Measurements from ENCODE around the gene WRAP73. TPM values are rescaled to one million over a fixed set of nuclear protein-coding genes. Genes with fewer than 3 reads are reported as not detected.

WRAP73 gene
- polyA plus RNA-seq, 3 donors: 26.1 to 64.9 (median 33.2) TPM

DNA sequence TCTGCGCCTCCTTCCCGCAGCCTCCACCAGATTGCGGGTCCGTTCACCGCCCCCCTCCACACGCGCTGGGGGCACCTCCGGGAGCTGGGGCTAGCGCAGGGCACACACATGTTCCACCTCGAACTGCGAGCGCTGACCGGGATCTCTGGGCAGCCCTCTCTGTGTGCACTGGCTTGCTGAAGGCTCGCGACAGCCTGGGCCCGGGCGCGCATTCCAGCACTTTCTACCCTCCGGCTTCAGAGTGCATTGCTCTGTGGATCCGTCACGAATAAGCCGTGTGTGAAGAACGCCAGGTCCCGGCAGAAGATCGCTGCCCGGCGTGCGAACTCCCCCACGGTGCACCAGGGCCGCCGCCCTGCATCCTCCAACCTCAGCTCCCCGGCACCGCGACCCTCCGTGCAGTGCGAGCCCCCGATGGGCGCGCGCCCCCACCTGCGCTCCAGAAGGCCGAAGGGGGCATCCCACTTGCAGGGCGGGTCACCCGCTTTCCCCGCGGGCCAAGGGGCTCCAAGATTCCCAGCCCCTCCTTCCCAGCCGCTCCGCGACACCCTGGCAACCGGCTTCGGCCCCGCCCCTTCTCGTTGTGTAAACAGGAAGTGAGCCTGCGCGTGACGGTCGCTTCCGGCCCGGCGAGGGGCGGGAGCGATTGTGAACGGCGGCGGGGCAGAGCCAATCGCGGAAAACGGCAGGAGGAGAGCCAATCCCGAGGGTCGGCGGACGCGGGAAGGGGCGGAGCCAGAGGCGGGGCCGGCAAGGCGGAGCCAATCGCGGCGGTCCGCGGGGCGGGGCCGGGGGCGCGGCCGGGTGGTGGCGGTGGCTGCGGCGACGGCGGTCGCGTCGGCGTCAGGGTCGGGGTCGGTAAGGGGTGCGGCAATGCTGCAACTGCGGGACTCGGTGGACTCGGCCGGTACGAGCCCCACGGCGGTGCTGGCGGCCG lies 25.4 kb downstream of the WRAP73 start, which contains the start of gene TPRG1L:
Gene TPRG1L (plus strand): TSS at position 816 of the 937 bp plus-strand sequence. CDS start 58 bp downstream, at position 874.
- peaks cover 0 to 1% (median 0%) of the 10 kb centered on the region in 7 donors for H3K9me3 Mint-ChIP-seq

More for the DNA sequence above, 25.4 kb downstream of the WRAP73 start, which contains the start of gene TPRG1L:
- H3K79me2 ChIP-seq (ENCODE audit: insufficient read depth, low read length): peaks cover 19% of the 10 kb centered on the region
- peak within 1 kb of the TSS; percentile 70 for H3K9ac ChIP-seq (ENCODE audit: insufficient read depth, low read length, poor library complexity, severe bottlenecking)
- peaks cover 23 to 24% of the 10 kb centered on the region in 2 donors for H3K36me3 ChIP-seq (replicated peaks in 1 of 2; ENCODE audit: control insufficient read depth in 1 of 2, insufficient read depth in 2 of 2, low read length in 2 of 2)
- intact Hi-C loops (cut with micrococcal nuclease): loop anchor here (1.0 to 10.0 kb wide), 4 partner anchors 25 to 280 kb away; partner anchors contain the start of genes C1orf174 (in 2 of the 2) and SMIM1 (in 1 of the 2)
- peaks cover 17% of the 10 kb centered on the region for H4K20me1 ChIP-seq (ENCODE audit: insufficient read depth, low read length)
- peak within 1 kb of the TSS; percentile 67 to 99 (median 69) for H3K4me3 ChIP-seq (replicated peaks in 1 of 3; ENCODE audit: low read depth in 2 of 3, low read length in 3 of 3)
- H3K9me3 ChIP-seq (replicated peaks in 1 of 2; ENCODE audit: control insufficient read depth in 1 of 2, insufficient read depth in 1 of 2, low read length in 2 of 2): no peaks in the 10 kb centered on the region
- H3K4me3 Mint-ChIP-seq: peak within 1 kb of the TSS; percentile 92 to 94
- H3K27ac ChIP-seq (ENCODE audit: low read depth in 1 of 2, low read length in 2 of 2): peak within 1 kb of the TSS in 1 of 2 donors; percentile 74
- peaks cover 40% of the 10 kb centered on the region for H3K4me1 Mint-ChIP-seq
- H3K27ac Mint-ChIP-seq: peak within 1 kb of the TSS; percentile 31 to 90 (median 82)
- DNase-seq: peak; percentile 96 to 97 (median 96)
- H3K27me3 Mint-ChIP-seq (ENCODE audit: low read depth in 3 of 3): peaks cover 0 to 16% (median 1%) of the 10 kb centered on the region in 3 donors
- H2AFZ ChIP-seq (ENCODE audit: insufficient read depth, low read depth, low read length, poor library complexity, severe bottlenecking): peak within 1 kb of the TSS; percentile 97
- under 1% methylated on average over 102 of the region's 108 CpGs for WGBS (ENCODE audit: insufficient coverage)
- TF ChIP-seq, protein P1, sequence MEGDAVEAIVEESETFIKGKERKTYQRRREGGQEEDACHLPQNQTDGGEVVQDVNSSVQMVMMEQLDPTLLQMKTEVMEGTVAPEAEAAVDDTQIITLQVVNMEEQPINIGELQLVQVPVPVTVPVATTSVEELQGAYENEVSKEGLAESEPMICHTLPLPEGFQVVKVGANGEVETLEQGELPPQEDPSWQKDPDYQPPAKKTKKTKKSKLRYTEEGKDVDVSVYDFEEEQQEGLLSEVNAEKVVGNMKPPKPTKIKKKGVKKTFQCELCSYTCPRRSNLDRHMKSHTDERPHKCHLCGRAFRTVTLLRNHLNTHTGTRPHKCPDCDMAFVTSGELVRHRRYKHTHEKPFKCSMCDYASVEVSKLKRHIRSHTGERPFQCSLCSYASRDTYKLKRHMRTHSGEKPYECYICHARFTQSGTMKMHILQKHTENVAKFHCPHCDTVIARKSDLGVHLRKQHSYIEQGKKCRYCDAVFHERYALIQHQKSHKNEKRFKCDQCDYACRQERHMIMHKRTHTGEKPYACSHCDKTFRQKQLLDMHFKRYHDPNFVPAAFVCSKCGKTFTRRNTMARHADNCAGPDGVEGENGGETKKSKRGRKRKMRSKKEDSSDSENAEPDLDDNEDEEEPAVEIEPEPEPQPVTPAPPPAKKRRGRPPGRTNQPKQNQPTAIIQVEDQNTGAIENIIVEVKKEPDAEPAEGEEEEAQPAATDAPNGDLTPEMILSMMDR (IDR thresholded peaks at IDR 0.05): no peak
- peak within 1 kb of the TSS; percentile 100 for H3K4me2 ChIP-seq (replicated peaks; ENCODE audit: extremely low read depth, low read length, poor library complexity, severe bottlenecking)
- no peaks in the 10 kb centered on the region for H3K27me3 ChIP-seq (ENCODE audit: control insufficient read depth in 2 of 2, insufficient read depth in 2 of 2, low read length in 2 of 2)
- peaks cover 29 to 40% of the 10 kb centered on the region in 2 donors for H3K36me3 Mint-ChIP-seq
- H3K4me1 ChIP-seq (ENCODE audit: control insufficient read depth in 1 of 2, insufficient read depth in 2 of 2, low read length in 2 of 2): peaks cover 27 to 35% of the 10 kb centered on the region in 2 donors

Data from CD14-positive monocyte (primary cell).